MM.1S (cell line): ENCODE measurements around the gene PRM3.
"Not testable (repeated sequence)": the region's sequence is repeated elsewhere in the genome, so short reads cannot be mapped to it uniquely, and the experiment has no call there.

Experiments used
- DNase-seq: peaks from one replicate; pipeline ENCODE4 v3.0.0-alpha.2; 2015
- H2AFZ ChIP-seq: fragments of 300-600 bp; sonication (generic); 2 replicates; pipeline ENCODE4 v1.6.0; 2016; ENCODE audit warnings: antibody characterized with exemption, low read length
- H3F3A ChIP-seq: fragments of 300-600 bp; sonication (generic); 2 replicates; pipeline ENCODE4 v1.6.1; 2016; ENCODE audit warnings: mild to moderate bottlenecking, antibody characterized with exemption, low read length, moderate library complexity, mixed read lengths; ENCODE audit not compliant: insufficient read depth
- H3K27ac ChIP-seq: fragments of 300-600 bp; sonication (generic); 2 replicates; pipeline ENCODE4 v1.5.1; 2016; ENCODE audit warnings: mild to moderate bottlenecking, low read length
- H3K27me3 ChIP-seq: fragments of 300-600 bp; sonication (generic); replicated peaks from 2 replicates; pipeline ENCODE4 v1.6.0; 2016; ENCODE audit warnings: low read length; ENCODE audit not compliant: insufficient read depth
- H3K36me3 ChIP-seq: fragments of 300-600 bp; sonication (generic); replicated peaks from 2 replicates; pipeline ENCODE4 v1.6.1; 2016; ENCODE audit warnings: mild to moderate bottlenecking, low read length, mixed read lengths; ENCODE audit not compliant: insufficient read depth
- H3K4me1 ChIP-seq: fragments of 300-600 bp; sonication (generic); 2 replicates; pipeline ENCODE4 v1.6.1; 2016; ENCODE audit warnings: low read length, mixed read lengths
- H3K4me2 ChIP-seq: fragments of 300-600 bp; sonication (generic); 2 replicates; pipeline ENCODE4 v1.6.0; 2016; ENCODE audit warnings: low read depth, low read length
- H3K4me3 ChIP-seq: fragments of 300-600 bp; sonication (generic); 2 replicates; pipeline ENCODE4 v1.5.1; 2016; ENCODE audit warnings: low read length, mixed read lengths
- H3K79me2 ChIP-seq: fragments of 300-600 bp; sonication (generic); 2 replicates; pipeline ENCODE4 v1.6.1; 2016; ENCODE audit warnings: mixed run types, low read length, mixed read lengths
- H3K9ac ChIP-seq: fragments of 300-600 bp; sonication (generic); 2 replicates; pipeline ENCODE4 v1.6.1; 2016; ENCODE audit warnings: low read length, mixed read lengths
- H3K9me2 ChIP-seq: fragments of 300-600 bp; sonication (generic); replicated peaks from 2 replicates; pipeline ENCODE4 v1.6.1; 2016; ENCODE audit warnings: mild to moderate bottlenecking, low read length, mixed read lengths; ENCODE audit not compliant: insufficient read depth
- H3K9me3 ChIP-seq: fragments of 300-600 bp; sonication (generic); replicated peaks from 2 replicates; pipeline ENCODE4 v1.6.1; 2016; ENCODE audit warnings: mild to moderate bottlenecking, low read length, mixed read lengths; ENCODE audit not compliant: insufficient read depth
- H4K20me1 ChIP-seq: fragments of 300-600 bp; sonication (generic); 2 replicates; pipeline ENCODE4 v1.6.1; 2016; ENCODE audit warnings: mild to moderate bottlenecking, low read length, moderate library complexity, mixed read lengths; ENCODE audit not compliant: insufficient read depth
- CTCF ChIP-seq: fragments of 300-600 bp; sonication (generic); IDR thresholded peaks from 2 replicates; pipeline ENCODE4 v1.5.1; 2016; ENCODE audit warnings: antibody characterized with exemption, low read length, mixed read lengths
- EZH2 ChIP-seq: fragments of 300-600 bp; sonication (generic); optimal IDR thresholded peaks from 2 replicates; pipeline ENCODE3; 2017; ENCODE audit warnings: low read depth, mild to moderate bottlenecking, antibody characterized with exemption, low read length, mixed read lengths
- EZH2phosphoT487 ChIP-seq: fragments of 300-600 bp; sonication (generic); IDR thresholded peaks from 2 replicates; pipeline ENCODE4 v1.6.1; 2018; ENCODE audit warnings: antibody characterized with exemption, low read length

PRM3 gene

GRCh38 chr16:11300560-11300892 lies 27.1 kb upstream of the PRM3 start:
- no peaks in the 10 kb centered on the region for H3K79me2 ChIP-seq
- no peak overlapping the region for H3K4me3 ChIP-seq
- peaks cover 9% of the 10 kb centered on the region; the same call in 1 of the 2 replicates for H3F3A ChIP-seq
- H3K9me2 ChIP-seq: no peaks in the 10 kb centered on the region
- no peak for TF ChIP-seq EZH2
- no peak for TF ChIP-seq EZH2phosphoT487
- no peak for TF ChIP-seq CTCF
- no peak overlapping the region for H3K4me2 ChIP-seq
- H3K36me3 ChIP-seq: no peaks in the 10 kb centered on the region
- no peaks in the 10 kb centered on the region for H4K20me1 ChIP-seq
- H3K27me3 ChIP-seq: peaks cover 18% of the 10 kb centered on the region
- H2AFZ ChIP-seq: no peak overlapping the region
- peaks cover 21% of the 10 kb centered on the region for H3K4me1 ChIP-seq
- no peak overlapping the region for H3K27ac ChIP-seq
- H3K9ac ChIP-seq: no peak overlapping the region
- DNase-seq: no peak
- H3K9me3 ChIP-seq: no peaks in the 10 kb centered on the region

- H4K20me1 ChIP-seq: no peaks in the 10 kb centered on the region
- DNase-seq: no peak
- no peak for TF ChIP-seq EZH2
- no peak for TF ChIP-seq EZH2phosphoT487
- TF ChIP-seq CTCF: no peak
- H3K9ac ChIP-seq: no peak overlapping the region
- H3F3A ChIP-seq: peaks cover 9% of the 10 kb centered on the region; the same call in 1 of the 2 replicates
- H3K79me2 ChIP-seq: no peaks in the 10 kb centered on the region
- no peak overlapping the region for H3K4me3 ChIP-seq
- no peaks in the 10 kb centered on the region for H3K9me3 ChIP-seq
- no peaks in the 10 kb centered on the region for H3K36me3 ChIP-seq
- H3K27me3 ChIP-seq: peaks cover 23% of the 10 kb centered on the region
- peaks cover 21% of the 10 kb centered on the region for H3K4me1 ChIP-seq
- no peaks in the 10 kb centered on the region for H3K9me2 ChIP-seq
- H3K27ac ChIP-seq: no peak overlapping the region
- H3K4me2 ChIP-seq: no peak overlapping the region
- no peak overlapping the region for H2AFZ ChIP-seq
These were observed 26.6 kb upstream of the PRM3 start for GRCh38 chr16:11299865-11300559.

- not testable (repeated sequence) for H3K9me2 ChIP-seq, H3F3A ChIP-seq, H3K4me3 ChIP-seq, H3K4me2 ChIP-seq, H3K79me2 ChIP-seq, H3K9ac ChIP-seq, DNase-seq, H4K20me1 ChIP-seq, H2AFZ ChIP-seq, H3K36me3 ChIP-seq, H3K27ac ChIP-seq, H3K9me3 ChIP-seq
- Histone ChIP-seq H3K4me1 (peaks cover 21% of the 10 kb centered on the region), H3K27me3 (peaks cover 31% of the 10 kb centered on the region)
These were observed 25.6 kb upstream of the PRM3 start for GRCh38 chr16:11298950-11299547.
